ENCODE data around the gene CMC1.
"Not testable (repeated sequence)": the region's sequence is repeated elsewhere in the genome, so short reads cannot be mapped to it uniquely, and the experiment has no call there.

CMC1 gene
- 5.6 to 19.5 (median 13.8) reads per million in 18 experiments for total RNA-seq

- peak; percentile 95 to 97 for DNase-seq
Measured at GRCh38 chr3:28241221-28242160, at the start of gene CMC1. CMC1 (plus strand) TSS chr3:28241619; CDS start chr3:28241794, 175 bp downstream.

- DNase-seq, result no peak
Measured at GRCh38 chr3:28198161-28198560, 43.3 kb upstream of the CMC1 start.

- DNase-seq, result no peak
Measured at GRCh38 chr3:28198974-28199373, 42.4 kb upstream of the CMC1 start.

- DNase-seq, result not testable (repeated sequence)
Measured at GRCh38 chr3:28199643-28200042, 41.8 kb upstream of the CMC1 start.

- DNase-seq, result not testable (repeated sequence)
Measured at GRCh38 chr3:28200366-28200848, 41.0 kb upstream of the CMC1 start.

- DNase-seq, result no peak
Measured at GRCh38 chr3:28206479-28206878, 34.9 kb upstream of the CMC1 start.

GRCh38 chr3:28207000-28207733 is 34.3 kb upstream of the CMC1 start:
- no peak for DNase-seq

- DNase-seq, result no peak
Measured at GRCh38 chr3:28210968-28211713, 30.3 kb upstream of the CMC1 start.

GRCh38 chr3:28212681-28213080 is 28.7 kb upstream of the CMC1 start:
- DNase-seq, result no peak

GRCh38 chr3:28215407-28215806 is 26.0 kb upstream of the CMC1 start:
- DNase-seq, result no peak

- DNase-seq, result no peak
Measured at GRCh38 chr3:28218071-28218916, 23.1 kb upstream of the CMC1 start.

- no peak for DNase-seq
Measured at GRCh38 chr3:28218917-28219198, 22.6 kb upstream of the CMC1 start.

GRCh38 chr3:28224430-28224829 is 17.0 kb upstream of the CMC1 start:
- DNase-seq, result no peak

- no peak for DNase-seq
Measured at GRCh38 chr3:28226020-28226419, 15.4 kb upstream of the CMC1 start.

- no peak for DNase-seq
Measured at GRCh38 chr3:28228623-28229022, 12.8 kb upstream of the CMC1 start.

- DNase-seq, result no peak
Measured at GRCh38 chr3:28232659-28233058, 8.8 kb upstream of the CMC1 start.

- DNase-seq, result no peak
Measured at GRCh38 chr3:28234454-28234853, 7.0 kb upstream of the CMC1 start.

- no peak for DNase-seq
Measured at GRCh38 chr3:28239108-28239507, 2.3 kb upstream of the CMC1 start.

GRCh38 chr3:28240441-28240840 is 978 bp upstream of the CMC1 start:
- DNase-seq, result no peak

GRCh38 chr3:28242519-28242918 is 1.1 kb downstream of the CMC1 start:
- no peak for DNase-seq

- peak; percentile 47 to 64 for DNase-seq
Measured at GRCh38 chr3:28243424-28244106, 2.1 kb downstream of the CMC1 start.

Measured in inflammatory macrophage (primary cell).